GM19240 (cell line): ENCODE results near the gene DGAT2L6.

Experiments used
- DNase-seq: peaks from one replicate; pipeline ENCODE4 v3.0.0; 2011; ENCODE audit warnings: low spot score; ENCODE audit not compliant: insufficient read length

Gene DGAT2L6, protein sequence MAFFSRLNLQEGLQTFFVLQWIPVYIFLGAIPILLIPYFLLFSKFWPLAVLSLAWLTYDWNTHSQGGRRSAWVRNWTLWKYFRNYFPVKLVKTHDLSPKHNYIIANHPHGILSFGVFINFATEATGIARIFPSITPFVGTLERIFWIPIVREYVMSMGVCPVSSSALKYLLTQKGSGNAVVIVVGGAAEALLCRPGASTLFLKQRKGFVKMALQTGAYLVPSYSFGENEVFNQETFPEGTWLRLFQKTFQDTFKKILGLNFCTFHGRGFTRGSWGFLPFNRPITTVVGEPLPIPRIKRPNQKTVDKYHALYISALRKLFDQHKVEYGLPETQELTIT

DNA sequence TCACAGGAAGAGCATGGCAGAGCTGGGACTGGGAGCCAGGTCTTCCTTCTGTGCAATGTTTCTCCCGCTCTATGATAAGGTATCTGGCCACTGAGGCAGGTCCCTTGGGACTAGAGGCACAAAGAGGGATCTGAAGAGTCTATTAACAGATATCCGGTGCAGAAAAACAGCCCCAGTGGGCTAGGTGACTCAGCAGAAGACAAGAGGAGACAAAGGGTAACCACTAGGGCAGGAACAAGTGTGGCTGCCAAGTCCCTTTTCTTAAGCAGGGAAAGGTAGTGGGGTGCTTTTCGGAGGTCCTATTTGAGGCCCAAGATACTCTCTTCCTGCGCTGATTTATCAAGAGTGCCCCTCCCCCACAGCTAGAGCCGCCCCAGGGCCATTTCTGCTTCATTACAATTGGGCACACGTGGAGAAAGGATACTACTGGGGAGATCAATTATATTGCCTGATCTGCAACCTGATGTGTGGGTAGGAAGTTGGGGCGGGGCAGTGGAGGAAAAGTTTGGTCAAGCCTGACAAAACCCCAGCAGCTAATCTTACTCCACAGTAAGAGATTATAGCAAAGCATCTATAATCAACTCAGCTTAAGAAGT lies at the start of gene DGAT2L6:
DGAT2L6 (plus strand) TSS at position 546 of the 596 bp plus-strand sequence. CDS start 100 bp downstream, outside the sequence.
- no peak for DNase-seq

DNA sequence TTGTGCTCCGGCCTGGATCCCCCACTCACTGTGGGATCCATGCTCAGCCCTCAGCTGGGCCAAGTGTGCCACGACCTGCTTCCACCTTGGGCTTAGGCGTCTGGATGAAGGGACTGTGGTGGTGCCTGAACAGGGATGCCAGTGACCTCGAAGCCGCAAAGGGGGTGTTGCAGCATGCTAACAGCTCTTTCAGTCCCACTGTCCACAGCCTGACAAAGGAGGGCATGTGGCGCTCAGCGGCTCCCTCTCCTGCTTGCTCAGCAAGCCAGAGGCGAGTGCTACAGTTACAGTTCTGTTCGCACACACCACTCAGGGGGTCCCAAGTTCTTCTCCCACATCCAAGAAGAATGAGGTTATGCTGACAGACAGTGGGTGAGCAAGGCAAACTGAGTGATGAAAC lies 49.2 kb upstream of the DGAT2L6 start:
- DNase-seq = no peak

DNA sequence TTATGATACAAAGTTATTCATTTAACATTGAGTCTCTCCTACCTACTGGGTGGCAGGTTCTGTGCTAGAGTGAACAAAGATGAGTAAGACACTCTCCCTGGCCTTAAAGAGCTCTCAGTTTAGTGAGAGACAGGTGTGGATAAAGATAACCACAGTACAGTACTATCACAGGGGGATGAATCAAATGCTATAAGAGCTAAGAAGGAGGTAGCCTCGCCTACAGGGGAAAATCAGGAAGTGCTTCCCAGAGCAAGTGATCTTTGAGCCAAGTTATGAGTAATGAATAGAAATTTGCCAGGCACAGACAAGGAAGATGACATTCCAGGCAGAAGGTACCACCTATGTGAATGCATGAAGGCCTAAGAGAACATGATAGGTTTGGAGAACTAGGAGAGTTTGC lies 47.5 kb upstream of the DGAT2L6 start:
- no peak for DNase-seq

DNA sequence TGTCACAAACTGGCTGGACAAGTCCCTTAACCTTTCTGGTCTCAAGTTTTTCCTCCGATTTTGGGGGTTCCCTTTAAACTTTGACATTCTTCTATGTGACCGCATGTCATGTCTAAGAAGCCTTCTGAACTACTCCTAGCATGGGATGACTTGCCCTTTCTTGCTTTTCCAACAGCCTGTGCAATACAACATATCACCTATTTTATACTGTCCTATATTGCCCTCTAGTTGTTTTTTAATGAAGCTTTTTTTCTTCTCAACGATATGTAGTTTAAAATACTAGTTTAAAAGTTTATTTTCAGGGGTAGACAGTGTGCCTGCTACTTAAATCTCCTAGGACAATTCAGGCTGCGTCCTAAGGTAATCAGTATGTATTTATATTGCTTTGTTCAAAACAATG lies 45.1 kb upstream of the DGAT2L6 start:
- DNase-seq = no peak

DNA sequence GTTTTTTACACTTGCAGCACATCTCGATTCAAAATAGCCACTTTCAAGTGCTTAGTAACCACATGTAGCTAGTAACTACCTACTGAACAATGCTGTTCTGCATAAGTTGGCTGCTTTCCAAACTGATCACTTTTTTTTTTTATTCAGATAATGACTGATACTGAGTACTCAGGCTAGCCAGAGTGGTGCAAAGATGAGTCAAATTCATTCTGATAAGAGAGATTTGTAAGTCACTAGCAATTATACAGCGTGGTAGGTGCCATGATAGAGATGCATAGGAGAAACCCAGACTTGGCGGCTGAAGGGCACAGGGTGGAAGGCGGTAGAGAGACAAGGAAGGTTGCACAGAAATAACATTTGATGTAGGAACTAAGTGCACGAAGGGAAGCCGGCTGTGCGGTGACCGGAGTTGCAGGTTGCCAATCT lies 44.4 kb upstream of the DGAT2L6 start:
- no peak for DNase-seq

DNA sequence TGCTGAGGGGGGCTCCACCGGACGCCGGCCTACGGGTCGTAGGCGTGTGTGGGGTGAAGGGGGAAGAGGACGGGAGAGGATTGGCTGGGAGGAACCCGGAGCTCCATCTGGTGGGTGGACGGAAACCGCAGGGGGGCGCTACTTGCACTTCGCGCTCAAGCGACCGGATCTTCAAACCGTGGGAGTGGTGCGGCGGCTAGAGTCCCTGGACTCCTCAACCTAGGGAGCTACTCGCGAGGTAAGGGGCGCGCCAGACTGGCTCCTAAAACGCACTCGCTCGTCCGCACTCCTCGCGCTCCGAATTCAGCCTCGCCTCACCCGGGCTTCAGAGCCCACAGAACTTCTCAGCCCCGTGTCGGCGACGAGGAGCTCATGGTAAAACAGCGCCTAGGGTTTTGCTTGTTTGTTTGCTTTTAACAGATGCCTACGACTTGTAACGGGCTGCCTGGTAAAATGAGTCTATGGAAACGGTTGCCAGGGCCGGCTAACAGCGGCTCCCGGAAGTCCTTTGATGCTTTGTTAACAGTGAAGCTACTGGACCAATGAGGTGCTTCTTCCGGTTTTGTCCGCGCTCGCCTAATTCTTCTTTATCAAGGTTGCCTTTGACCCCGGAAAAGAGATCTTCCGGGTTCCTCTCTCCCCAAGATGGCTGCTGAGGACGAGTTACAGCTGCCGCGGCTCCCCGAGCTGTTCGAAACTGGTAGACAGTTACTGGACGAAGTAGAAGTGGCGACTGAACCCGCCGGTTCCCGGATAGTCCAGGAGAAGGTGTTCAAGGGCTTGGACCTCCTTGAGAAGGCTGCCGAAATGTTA lies 43.8 kb upstream of the DGAT2L6 start, which contains the start of gene IGBP1:
IGBP1 (plus strand) TSS at position 145 of the 813 bp plus-strand sequence; CDS start at position 646, 501 bp downstream.
- peak; percentile 48 for DNase-seq

DNA sequence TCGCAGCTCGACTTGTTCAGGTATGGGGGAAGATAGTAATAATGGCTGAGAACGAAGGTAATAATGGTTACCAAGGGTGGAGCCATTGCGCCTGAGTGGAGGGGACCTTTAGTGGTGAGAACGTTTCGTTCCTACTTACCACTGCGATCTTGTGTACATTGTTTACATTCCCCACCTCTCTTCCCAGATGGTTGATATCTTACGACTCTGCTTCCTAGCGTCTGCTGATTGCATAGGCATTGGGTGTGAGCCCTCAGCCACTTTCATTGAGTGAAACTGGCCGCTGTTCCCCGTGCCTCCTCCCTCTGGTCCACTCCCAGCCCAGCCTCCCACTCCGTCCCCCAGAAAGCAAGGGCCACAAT lies 43.2 kb upstream of the DGAT2L6 start:
- no peak for DNase-seq

DNA sequence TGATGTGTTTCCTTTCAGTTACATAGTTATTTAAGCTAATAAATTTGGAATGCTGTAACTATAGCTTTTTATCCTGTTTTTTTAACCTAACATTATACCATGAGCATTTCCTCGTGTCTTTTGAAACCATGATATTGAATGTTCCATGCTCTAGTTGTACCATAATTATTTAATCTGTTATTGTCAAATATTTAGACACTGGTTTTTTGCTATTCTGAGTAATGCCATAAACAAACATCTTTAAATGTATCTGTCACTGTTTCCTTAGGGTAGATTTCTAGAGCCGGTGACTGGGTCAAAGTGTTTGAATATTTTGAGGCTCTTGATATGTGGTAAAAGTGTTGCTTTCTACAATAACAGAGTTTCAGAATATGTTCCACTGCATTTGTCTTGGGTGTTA lies 38.7 kb upstream of the DGAT2L6 start:
- DNase-seq = no peak

DNA sequence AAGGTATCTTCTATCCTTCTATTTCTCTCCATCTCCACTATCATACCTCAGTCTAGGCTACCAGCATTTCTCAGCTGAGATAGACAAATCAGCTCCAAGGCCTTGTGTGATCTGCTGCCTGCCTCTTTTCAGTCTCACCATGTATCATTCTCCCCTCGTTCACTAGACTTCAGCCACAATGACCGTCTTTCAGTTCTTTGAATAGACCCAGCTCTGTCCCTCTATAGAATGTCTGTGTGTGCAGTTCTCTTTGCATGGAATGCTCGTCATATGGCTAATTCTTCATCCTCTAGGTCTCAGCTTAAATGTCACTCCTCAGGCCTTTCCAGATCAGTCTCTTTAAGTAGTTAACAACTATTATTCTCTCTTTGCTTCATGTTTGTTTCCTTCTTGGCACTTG lies 37.5 kb upstream of the DGAT2L6 start:
- DNase-seq = no peak

DNA sequence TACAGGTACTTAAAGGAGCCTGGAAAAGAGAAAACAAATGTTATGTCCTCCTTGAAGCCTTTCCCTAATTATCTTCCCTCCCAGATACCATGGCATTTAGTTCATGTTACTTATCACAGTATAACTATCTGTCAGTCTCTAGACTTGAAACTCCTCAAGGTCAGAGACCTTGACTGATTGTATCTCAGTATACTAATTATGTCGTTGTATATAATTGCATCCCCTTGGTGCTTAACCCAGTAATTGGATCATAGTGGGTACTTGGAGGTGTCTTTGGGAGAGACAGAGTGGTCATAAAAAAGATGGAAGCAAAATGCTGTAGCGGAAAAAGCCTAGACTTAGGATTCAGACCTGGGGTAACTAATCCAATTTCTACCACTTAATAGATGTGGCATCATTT lies 35.9 kb upstream of the DGAT2L6 start:
- DNase-seq = no peak

DNA sequence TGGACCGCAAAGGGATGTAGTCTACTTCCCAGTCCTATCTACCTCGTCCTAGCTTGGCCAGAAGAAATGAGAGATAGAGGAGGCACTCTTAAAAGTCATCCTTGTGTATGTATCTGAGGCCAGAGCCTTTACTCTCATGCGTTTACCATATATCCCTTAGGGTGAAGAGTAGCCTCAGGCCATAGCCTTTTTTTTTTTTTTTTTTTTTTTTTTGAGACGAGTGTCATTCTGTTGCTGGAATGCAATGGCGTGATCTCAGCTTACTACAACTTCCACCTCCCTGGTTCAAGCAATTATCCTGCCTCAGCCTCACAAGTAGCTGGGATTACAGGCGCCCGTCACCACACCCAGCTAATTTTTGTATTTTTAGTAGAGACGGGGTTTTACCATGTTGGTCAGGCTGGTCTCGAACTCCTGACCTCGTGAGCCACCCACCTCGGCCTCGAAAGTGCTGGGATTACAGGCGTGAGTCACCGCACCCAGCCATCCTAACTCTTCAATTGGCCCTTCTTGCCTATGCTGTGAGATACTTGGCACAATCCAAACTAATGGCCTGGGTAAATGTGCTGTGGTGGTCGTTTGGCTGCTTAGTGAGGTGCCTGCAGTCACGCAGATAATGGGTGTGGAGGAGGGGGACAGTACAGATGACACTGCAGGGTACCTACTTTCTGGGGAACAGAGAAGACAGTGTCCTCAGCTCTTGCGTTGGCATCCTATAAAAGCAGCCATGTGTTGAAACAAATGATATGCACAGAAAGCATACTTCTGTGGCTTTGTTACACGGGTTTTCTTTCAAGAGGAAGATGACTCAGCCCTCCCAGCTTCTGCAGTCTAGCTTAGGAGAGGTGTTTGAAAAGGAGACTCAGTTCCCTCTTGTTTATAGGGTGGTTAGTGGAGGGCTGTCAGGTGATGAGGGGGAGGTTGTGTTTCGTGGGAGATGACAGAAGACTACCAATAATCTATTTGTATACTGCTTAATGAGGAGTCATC lies 10.4 kb upstream of the DGAT2L6 start:
- no peak for DNase-seq

DNA sequence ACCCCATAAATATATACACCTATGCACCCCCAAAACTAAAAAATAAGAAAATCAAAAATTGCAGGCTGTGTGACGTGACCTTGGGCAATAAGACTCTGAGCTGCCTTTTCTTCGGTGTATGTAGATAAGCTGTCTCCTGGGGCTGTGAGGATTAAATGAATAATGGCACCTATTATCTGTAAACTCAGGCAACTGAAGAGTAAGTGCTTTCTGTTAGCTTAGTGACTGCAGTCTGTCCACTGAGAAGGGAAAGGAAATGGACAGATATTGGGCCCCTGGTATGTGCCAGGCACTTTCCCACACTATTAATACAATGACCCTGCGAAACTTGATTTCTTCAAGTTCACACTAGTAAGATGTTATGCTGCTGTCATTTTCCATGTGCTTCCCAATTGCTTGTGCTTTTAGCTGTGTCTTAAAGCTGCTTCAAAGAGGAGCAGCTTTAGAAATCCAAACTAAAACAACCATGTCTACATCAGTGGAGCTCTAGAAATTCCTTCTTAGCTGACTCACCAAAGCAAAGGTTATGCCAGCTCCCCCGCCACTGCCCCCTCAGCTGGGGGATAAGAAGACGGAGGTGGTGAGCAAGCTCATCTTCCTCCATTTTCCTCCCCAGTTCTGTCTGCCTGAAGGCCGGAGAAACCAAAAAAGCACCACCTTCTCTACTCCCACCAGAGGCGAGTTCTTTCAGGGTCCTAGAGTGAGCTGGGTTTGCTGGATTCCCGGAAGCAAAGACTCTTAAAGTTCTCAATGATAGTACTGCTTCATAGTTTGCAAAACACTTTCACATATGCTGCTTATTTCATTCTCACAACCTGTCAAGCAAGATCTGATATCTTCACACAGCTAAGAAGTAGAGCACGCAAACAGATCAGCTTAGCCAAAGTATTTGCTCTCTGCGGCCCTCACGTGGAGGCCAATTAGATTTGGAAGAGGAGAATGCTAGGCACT lies 8.8 kb upstream of the DGAT2L6 start:
- no peak for DNase-seq

DNA sequence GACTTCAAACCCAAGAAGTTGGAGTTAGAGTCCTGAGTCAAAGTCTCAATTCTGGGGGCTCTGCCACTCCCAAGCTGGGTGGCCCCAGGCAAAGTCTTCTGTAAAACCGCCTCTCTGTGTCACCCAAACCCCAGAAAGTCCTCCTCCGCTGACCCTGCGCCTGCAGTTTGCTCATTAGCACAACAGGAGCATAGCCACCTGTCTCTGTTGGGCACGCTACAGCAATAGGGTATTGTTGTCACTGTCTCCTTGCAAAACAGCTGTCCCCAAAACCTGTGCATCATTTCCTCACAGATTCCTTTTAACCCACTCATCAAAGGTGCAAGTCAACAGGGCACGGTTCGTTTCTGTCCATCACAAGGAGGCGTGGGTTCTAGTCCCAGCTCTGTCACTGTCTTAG lies 8.0 kb upstream of the DGAT2L6 start:
- DNase-seq = no peak

DNA sequence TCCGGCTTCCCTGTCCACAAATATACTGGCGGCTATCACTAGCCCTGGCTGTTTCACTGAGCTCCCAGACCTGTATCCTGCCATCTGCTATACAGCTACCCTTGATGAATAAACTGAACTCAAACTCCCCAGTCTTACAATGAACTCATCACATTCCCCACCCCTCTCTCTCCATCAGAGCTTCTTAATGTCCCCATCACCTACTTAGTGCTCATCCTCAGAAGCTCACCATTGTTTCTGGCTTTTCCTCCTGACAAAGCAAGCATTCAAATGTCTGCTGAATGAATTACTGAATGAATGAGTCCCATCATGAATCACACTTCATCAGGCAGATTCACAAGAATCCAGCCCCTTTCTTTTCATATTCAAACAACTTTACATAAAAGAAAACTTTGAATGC lies 5.7 kb upstream of the DGAT2L6 start:
- no peak for DNase-seq

DNA sequence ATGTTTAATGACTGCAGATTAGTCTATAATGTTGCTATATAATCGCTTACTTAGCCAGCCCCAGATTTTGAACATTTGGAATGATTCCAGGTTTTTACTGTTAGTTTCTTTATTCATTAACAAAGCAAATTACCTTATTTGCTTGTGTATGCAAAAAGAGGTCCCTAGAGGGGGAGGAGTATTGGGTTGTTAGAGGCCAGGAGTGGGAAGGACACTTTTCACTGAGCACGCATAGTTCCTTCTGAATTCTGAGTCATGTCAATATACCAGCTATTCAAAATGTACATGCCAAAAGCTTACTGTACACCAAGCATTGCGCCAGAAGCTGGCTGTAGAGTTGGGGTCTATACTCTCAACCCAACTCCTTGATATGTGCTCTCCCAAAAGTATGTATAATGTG lies 5.1 kb upstream of the DGAT2L6 start:
- no peak for DNase-seq

DNA sequence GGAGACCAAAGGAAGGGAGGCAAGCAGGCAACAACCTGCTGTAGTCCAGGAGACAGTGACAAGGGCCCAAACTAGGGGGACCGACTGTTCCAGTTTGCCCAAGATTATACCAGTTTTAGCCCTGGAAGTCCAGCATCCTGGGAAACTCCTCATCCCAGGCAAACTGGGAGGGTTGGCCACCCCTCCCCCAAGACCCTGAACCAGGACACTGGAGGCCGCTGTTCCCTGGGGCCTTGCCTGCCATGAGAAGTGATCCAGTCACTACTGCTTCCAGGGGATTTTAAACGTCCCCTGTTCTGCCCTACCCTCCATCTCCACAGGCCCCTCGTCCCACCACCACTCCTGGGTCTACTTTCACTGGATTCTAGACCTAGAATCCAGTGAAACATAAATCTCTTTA lies 4.3 kb upstream of the DGAT2L6 start:
- no peak for DNase-seq

DNA sequence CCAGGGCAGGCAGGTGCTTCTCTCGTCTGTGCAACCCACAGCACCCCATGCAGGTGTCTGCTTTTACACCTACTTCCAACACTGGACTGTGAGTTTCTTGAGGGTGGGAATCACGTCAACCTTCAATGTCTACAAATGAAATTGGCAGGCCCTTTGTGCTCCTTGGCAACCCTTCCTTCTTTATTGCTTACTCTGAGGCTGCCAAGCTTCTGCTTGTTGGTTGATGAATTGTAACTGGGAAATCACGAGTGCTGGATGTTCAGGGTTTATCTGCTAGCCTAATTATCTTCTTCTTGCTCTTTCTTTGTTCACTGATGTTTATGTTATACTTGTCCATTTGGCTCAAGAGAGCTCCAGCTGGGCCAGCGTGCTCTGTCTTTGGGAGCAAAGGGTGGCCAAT lies 2.5 kb upstream of the DGAT2L6 start:
- DNase-seq = no peak

DNA sequence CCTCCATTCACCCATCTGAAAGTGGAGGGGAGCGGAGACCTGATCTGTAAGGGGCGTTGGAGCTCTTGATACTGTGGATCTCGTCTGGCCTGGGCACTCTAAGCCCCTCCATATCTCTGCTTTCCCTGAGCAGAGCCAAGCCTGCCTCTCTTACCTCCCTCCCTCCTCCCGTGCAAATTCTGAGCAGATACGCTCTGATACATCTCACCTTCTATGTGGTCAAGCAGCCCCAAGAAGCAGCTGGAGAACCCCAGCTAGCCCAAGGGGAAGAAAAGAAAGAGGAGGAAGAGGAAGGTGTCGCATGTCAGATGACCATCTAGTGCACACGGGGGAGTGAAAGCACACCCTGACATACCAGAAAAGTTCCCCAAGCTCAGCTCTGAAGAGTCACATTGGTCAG lies 1.9 kb upstream of the DGAT2L6 start:
- DNase-seq = no peak

DNA sequence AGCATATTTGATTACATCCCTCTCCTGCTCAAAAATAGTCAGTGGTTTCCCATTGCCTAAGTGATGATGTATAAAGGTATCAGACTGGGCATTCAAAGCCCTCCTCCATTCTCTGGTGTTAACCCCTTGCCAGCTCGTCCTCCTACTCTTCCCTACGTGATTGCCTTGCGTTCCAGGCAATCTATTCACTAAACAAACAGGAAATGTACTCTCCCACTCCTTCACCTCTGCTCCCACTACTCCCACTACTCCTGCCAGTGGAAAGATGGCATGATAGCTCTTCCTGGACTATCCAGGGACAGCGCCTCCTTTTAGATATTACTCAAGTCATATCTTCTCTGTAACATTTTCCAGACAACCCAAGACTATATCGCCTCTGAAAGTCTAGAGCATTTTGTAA lies 5.8 kb downstream of the DGAT2L6 start:
- no peak for DNase-seq

DNA sequence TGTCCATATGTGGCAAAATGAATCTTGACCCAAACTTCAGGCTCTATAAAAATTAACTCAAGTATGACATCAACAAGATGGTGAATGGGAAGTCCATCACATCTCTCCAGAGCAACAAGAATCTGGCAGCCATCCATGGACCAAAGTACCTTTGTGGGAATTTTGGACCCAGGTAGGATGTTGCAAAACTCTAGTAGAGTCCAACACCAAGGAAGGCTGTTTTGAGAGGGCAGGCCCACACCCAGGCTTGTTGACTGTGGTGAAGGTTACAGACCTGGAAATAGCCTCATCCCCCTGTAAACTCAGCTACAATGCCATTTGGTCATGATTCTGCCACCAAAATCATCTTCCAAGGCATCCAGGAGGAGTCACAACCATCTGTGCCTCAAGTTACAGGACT lies 12.9 kb downstream of the DGAT2L6 start:
- no peak for DNase-seq
